AG04450 (cell line): ENCODE data around the gene SDK1. TPM values are rescaled to one million over a fixed set of nuclear protein-coding genes. Genes with fewer than 3 reads are reported as not detected.

Source experiments
- CTCF ChIA-PET: fragments of 300-600, 350-600 bp; formaldehyde crosslinking; extraction: SDS; loops from one replicate; lab custom pipeline; 2022; ENCODE audit warnings: antibody characterized with exemption, inconsistent platforms; lab: Charles Lee
- POLR2A ChIA-PET: fragments of 350-600 bp; formaldehyde crosslinking; extraction: SDS; loops from one replicate; lab custom pipeline; 2021; ENCODE audit warnings: antibody characterized with exemption, inconsistent platforms; lab: Yijun Ruan, JAX
- DNase-seq: peaks from one replicate; pipeline ENCODE4 v3.0.0-alpha.2; 2011; ENCODE audit warnings: low read depth, low spot score
- H3K27ac ChIP-seq: one replicate; pipeline ENCODE4 v1.5.1; 2012; ENCODE audit warnings: low read depth, low read length, control low read depth
- H3K27me3 ChIP-seq: one replicate; pipeline ENCODE4 v1.6.0; 2012; ENCODE audit warnings: low read length; ENCODE audit not compliant: control insufficient read depth, insufficient read depth
- H3K4me3 ChIP-seq: 2 replicates; pipeline ENCODE4 v1.5.1; 2011; ENCODE audit warnings: mild to moderate bottlenecking, low read depth, low read length, control low read depth
- H3K9me3 ChIP-seq: 2 replicates; pipeline ENCODE4 v1.5.1; 2012; ENCODE audit warnings: low read length; ENCODE audit not compliant: control insufficient read depth, insufficient read depth
- polyA plus RNA-seq: library from polyadenylated mRNA; depleted of rRNA; stranded (reverse); fragments of >200 nt; gene quantifications from 2 replicates; pipeline ENCODE4 v1.2.3, GENCODE V29; 2011
- TF ChIP-seq, protein P1 (sequence below): IDR thresholded peaks from 2 replicates; pipeline ENCODE4 v1.5.1; 2011; ENCODE audit warnings: low read depth, low read length, control low read depth, inconsistent platforms

SDK1 gene
- polyA plus RNA-seq, 1 experiment = 2.2 TPM

DNA sequence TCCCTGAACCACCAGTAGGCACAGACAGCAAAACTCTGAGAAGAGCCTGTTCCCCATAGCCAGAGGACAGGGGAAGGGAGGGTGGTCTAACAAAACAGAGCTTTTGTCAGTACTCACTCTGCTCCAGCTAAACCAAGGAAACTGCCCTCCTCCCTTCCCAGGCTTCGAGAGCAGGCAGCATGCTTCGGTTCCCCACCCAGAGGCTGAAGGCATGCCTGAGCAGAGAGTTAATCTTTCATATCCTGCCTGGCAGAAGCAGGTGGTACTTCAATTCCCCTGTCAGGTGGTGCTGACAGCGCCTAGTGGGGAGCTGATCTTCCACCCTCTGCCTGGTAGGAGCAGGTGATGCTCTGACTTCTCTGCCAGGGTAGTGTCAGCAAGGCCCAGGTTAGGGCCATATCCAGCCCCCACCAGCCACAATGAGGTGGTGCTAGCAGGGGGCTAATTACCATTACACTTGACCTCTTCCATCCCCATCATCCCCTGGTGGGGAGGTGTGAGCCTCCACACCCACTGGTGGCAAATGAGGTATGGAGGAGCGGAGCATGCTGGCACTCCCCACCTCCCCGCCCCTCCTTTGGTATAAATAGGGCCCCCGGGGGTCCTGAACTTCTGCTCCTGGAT is 35.1 kb downstream of the SDK1 start:
- ChIA-PET CTCF (no interaction called here), POLR2A (no interaction called here)
- DNase-seq = no peak
- Histone ChIP-seq H3K27me3 (no peaks in the 10 kb centered on the region), H3K9me3 (no peaks in the 10 kb centered on the region), H3K27ac (no peak overlapping the region), H3K4me3 (no peak overlapping the region)
- TF ChIP-seq, protein P1, sequence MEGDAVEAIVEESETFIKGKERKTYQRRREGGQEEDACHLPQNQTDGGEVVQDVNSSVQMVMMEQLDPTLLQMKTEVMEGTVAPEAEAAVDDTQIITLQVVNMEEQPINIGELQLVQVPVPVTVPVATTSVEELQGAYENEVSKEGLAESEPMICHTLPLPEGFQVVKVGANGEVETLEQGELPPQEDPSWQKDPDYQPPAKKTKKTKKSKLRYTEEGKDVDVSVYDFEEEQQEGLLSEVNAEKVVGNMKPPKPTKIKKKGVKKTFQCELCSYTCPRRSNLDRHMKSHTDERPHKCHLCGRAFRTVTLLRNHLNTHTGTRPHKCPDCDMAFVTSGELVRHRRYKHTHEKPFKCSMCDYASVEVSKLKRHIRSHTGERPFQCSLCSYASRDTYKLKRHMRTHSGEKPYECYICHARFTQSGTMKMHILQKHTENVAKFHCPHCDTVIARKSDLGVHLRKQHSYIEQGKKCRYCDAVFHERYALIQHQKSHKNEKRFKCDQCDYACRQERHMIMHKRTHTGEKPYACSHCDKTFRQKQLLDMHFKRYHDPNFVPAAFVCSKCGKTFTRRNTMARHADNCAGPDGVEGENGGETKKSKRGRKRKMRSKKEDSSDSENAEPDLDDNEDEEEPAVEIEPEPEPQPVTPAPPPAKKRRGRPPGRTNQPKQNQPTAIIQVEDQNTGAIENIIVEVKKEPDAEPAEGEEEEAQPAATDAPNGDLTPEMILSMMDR = no peak

DNA sequence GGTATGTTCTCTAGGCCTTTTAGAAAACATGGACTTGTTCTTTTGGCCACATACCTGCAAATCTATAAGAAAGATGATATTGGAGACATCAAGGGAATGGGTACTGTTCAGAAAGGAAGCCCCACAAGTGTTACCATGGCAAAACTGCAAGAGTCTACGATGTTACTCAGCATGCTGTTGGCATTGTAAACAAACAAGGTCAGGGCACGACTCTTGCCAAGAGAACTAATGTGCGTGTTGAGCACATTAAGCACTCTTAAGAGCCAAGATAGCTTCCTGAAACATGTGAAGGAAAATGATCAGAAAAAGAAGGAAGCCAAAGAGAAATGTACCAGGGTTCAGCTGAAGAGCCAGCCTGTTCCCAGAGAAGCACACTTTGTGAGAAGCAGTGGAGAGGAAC is 37.1 kb downstream of the SDK1 start:
- ChIA-PET POLR2A (no interaction called here), CTCF (no interaction called here)
- H3K27me3 ChIP-seq = no peaks in the 10 kb centered on the region
- no peak overlapping the region for H3K27ac ChIP-seq
- TF ChIP-seq, protein P1 = no peak
- H3K9me3 ChIP-seq = no peaks in the 10 kb centered on the region
- DNase-seq = no peak
- H3K4me3 ChIP-seq = no peak overlapping the region

- POLR2A ChIA-PET = no interaction called here
Measured at GRCh38 chr7:3345699-3346481, 44.8 kb downstream of the SDK1 start.

DNA sequence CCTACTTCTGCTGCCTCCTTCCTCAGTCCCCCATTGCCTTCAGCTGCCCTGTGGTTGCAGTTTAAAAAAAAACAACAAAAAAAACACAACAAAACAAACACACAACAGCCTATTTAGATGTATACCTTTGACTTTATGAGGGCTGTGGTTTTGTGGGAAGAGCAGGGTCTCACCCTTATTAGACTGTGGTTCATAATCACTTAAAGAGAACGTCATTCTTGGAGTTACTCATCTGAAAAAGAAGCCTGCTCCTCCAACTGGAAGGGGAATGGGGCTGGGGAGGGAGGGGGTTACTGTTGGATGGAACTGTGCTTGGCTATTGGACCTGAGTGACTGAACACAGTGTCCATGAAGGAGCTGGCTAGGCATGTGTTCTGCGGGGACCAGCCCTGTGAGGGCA is 48.1 kb downstream of the SDK1 start:
- Histone ChIP-seq H3K27me3 (no peaks in the 10 kb centered on the region), H3K27ac (no peak overlapping the region), H3K4me3 (no peak overlapping the region), H3K9me3 (no peaks in the 10 kb centered on the region)
- POLR2A ChIA-PET = no interaction called here
- CTCF ChIA-PET = no interaction called here
- TF ChIP-seq, protein P1 = no peak
- no peak for DNase-seq

More at GRCh38 chr7:3345699-3346481, 44.8 kb downstream of the SDK1 start:
- Histone ChIP-seq H3K9me3 (no peaks in the 10 kb centered on the region), H3K27me3 (no peaks in the 10 kb centered on the region), H3K27ac (no peak overlapping the region), H3K4me3 (no peak overlapping the region)
- TF ChIP-seq, protein P1 = no peak
- no peak for DNase-seq
- CTCF ChIA-PET = no interaction called here

DNA sequence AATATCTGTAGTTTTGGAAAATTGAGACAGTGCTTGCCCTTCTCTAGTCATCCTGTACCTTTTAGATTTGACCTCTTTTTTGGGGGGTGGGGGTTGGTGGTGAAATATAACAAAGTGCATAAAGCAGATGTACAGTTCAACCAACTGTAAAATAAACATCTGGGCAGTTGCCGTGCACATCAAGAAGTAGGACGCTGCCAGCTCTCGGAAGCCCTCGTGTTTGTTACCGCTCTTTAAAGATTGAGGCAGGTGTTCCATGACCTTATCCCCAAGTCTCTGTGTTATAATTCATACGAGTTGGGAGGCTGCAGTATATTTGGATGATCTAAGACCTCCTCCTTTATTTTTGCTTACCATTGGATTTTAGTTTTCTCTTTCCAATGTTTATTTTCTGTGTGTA is 55.1 kb downstream of the SDK1 start:
- Histone ChIP-seq H3K9me3 (no peaks in the 10 kb centered on the region), H3K27ac (no peak overlapping the region), H3K27me3 (no peaks in the 10 kb centered on the region), H3K4me3 (no peak overlapping the region)
- CTCF ChIA-PET = no interaction called here
- no peak for DNase-seq
- TF ChIP-seq, protein P1 = no peak
- POLR2A ChIA-PET = no interaction called here
